GM18498 (cell line): ENCODE data around the gene ATIC.

Experiments
- ATAC-seq: cut with Tn5 transposase; IDR thresholded peaks from one replicate; pipeline ENCODE4 v1.9.1; 2021; ENCODE audit warnings: mild to moderate bottlenecking, moderate library complexity; ENCODE audit not compliant: unreplicated experiment

The ATIC gene

GRCh38 chr2:215374642-215375466 is 63.0 kb downstream of the ATIC start:
- no peak for ATAC-seq

- no peak for ATAC-seq
These were observed 63.6 kb downstream of the ATIC start for GRCh38 chr2:215375467-215375830.

GRCh38 chr2:215376103-215376780 is 64.4 kb downstream of the ATIC start:
- ATAC-seq = no peak

- ATAC-seq = no peak
These were observed 65.4 kb downstream of the ATIC start for GRCh38 chr2:215377283-215377682.

GRCh38 chr2:215378045-215378444 is 66.2 kb downstream of the ATIC start:
- ATAC-seq = no peak

- no peak for ATAC-seq
These were observed 67.2 kb downstream of the ATIC start for GRCh38 chr2:215379039-215379438.

DNA sequence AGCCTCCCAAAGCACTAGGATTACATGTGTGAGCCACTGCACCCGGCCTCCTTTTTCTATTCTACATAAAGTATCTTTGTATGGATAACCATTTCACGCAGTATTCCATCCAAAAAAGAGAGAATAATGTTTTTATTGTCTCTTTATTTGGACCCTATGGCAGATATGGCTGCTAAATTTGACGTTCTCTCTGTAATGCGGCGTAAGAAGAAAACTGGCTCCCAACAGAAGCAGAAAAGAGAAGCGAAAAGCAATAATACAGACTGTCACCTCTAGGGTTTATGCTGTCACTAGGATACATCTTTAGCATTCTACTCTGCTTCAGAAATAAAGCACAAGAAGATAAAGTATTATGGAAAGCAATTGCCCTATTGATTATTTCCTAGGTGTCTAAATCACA is 68.1 kb downstream of the ATIC start:
- ATAC-seq = no peak

DNA sequence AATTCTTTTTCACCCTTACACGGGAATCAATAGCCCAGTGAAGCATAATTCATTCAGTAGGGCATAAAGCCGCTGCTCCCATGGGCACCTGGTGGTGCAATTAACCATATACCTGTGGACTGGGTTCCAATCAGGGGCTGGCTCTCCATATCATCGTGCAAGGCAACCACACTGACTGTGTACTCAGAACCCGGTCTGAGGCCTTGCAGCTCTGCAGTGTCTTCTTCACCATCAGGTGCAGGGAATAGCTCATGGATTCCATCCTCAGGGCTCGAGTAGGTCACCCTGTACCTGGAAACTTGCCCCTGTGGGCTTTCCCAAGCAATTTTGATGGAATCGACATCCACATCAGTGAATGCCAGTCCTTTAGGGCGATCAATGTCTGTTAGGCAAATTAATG is 68.8 kb downstream of the ATIC start:
- no peak for ATAC-seq

DNA sequence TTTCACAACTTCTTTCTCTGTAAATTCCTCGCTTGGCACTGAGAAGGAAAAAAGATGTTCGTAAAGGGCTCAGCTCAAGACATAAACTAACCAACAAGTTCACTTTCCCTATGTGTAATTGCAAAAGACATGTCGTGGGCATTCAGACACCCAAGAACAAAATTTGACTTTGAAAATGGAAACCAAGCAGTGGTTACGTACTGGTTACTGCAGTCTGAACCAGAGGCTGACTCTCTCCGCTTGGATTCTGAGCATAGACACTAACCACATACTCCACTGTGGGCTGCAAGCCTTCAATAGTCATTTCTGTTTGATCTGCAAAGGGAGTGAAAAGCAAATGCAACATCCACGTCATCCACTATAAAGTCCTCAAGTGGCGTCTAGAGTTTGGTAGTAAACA is 70.2 kb downstream of the ATIC start:
- ATAC-seq = no peak

DNA sequence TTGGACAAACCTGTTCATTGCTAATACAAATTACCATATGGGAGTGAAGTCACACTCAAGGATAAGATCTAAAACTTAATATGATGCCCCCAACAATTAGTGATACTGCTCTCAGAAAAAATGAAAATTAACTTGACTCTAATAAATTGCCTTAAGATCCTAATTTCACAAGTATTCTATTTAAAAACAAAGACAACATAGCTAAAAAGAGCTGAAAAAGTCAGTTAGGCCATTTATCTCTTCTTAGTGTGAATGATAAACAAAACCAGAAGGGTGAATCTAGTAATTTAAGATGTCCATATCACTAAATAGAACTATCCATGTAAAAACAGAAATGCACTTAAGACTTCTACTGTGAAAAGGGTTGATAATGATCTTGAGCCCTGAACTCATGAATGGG is 70.6 kb downstream of the ATIC start:
- ATAC-seq = no peak

DNA sequence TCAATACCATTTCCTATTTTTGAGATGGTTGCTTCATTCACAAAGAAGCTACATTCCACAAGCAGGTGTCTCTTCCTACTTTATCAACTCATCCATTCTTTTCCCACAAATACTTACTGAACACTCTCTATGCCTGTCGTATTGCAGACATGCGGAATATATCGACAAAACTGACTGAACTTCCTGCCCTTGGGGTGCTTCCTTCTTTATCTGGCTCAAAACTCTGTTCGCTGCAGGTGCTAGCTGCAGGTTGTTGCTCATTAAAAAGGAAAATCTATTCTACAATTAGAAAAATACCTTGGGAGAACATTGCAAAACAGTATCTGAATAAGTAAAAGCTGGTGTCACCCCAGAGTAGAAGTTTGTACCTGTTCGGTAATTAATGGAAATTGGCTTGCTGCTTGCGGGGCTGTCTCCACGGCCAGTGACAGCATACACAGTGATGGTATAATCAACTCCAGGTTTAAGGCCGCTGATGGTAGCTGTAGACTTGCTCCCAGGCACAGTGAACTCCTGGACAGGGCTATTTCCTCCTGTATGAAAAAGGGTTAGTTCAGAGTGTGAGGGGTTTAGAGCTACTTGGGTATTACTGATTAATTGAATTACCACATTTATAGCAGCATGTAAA is 71.9 kb downstream of the ATIC start:
- ATAC-seq = no peak

- ATAC-seq = no peak
These were observed 72.9 kb downstream of the ATIC start for GRCh38 chr2:215384710-215385109.

- no peak for ATAC-seq
These were observed 74.7 kb downstream of the ATIC start for GRCh38 chr2:215386566-215386965.

DNA sequence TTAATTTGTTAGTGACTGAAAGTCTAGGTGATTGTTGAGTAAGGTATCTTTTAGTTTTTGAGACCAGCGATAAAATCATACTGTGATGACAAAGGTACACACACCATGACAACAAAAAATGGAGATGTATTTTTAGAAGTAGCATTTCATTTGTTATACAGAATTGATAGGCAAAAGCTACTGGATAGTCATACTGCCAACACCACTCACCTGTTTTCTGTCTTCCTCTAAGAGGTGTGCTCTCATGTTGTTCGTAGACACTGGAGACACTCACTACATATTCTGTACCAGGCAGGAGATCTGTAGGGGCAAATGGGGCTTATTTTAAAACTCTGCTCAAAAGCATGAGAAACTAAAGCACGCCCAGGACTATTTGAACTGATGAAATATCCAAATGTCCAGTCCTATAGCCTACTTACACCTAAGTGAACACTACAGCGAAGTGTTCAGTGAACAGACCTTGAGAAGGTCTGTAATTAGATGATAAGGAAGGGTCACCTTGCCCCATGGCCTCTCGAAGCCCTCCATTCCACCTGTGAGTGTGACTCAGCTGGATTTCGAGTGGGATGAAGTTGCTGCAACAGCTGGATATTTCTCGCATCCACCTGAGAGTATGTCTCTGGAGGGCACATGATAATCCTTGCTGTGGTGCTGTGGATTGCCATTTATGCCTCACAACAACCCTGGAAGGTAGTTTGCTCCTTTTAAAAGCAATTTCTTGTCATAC is 76.3 kb downstream of the ATIC start:
- ATAC-seq = no peak

DNA sequence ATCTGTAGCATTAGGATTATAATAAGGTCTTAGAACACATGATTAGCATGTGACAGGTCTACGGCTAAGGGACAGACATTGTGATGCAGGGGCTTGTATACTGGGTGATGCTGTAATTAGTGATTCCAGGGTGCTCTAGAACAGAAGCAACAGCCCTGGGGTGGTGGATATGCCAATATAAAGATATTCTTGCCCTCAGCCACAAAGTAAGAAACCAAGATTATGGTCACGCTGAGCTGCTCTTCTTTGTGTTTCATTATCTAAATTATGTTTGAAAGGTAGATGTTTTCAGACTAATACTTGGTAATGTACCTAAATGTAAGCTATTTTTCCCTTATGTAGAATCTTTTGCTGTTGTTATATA is 78.7 kb downstream of the ATIC start:
- no peak for ATAC-seq

GRCh38 chr2:215391531-215391930 is 79.7 kb downstream of the ATIC start:
- ATAC-seq = no peak

DNA sequence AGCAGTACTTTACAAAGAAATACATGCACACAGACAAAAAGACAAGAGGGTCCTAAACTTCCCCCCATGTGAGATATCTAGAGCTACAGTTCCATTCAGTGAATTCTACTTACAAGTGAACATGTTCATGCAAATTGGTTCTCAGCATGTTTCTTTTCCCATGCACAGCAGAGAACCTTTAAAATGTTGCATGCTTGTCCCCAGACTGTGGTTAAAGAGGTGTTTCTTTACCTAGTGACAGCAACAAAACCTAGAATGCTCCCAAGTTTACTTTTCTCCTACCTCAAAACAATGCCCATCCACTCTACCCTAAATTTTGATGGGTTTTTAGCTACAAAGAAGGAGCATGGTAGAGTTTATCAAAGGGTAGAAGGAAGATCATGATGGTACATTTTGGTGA is 80.3 kb downstream of the ATIC start:
- ATAC-seq = no peak

DNA sequence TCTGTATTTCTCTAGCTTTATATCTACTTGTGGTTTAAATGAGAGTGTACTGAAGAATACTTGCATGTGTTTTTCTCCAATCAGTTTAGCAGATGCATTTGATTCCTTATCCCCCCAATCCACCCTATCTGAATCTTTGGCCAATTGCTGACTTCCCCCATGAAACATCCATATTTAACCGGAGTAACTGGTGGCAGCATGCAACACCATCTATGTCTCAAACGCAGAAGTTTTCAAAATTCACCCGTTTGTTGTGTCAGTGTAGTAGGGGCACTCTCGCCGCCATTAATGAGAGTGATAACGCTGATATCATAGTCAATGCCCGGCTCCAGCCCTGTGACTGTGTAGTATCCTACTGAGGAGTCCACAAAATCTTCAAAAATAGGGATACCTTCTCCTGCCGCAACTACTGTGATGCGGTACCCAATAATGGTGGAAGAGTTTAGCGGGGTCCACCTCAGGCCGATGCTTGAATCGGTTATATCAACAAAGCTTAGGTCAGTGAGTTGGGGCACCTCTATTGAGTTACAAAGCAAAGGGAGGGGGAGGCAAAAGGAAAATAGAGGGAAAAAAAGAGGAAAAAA is 80.9 kb downstream of the ATIC start:
- ATAC-seq = no peak

GRCh38 chr2:215394102-215394805 is 82.4 kb downstream of the ATIC start:
- no peak for ATAC-seq

- ATAC-seq = no peak
These were observed 84.0 kb downstream of the ATIC start for GRCh38 chr2:215395687-215396460.
